Pulmonary artery endothelial cell (primary cell): ENCODE data around the gene PCDHGB7. TPM values are rescaled to one million over a fixed set of nuclear protein-coding genes. Genes with fewer than 3 reads are reported as not detected.
"Not testable (repeated sequence)": the region's sequence is repeated elsewhere in the genome, so short reads cannot be mapped to it uniquely, and the experiment has no call there.

Experiments
- DNase-seq: peaks from one replicate; pipeline ENCODE4 v3.0.0-alpha.2; 2011; ENCODE audit warnings: low read depth, low spot score
- total RNA-seq: library from RNA; depleted of rRNA; stranded (reverse); fragments of >200 nt; gene quantifications from 2 replicates; pipeline ENCODE4 v1.2.3, GENCODE V29; 2014

The PCDHGB7 gene
- total RNA-seq, 1 donor from 2014 or later = 6.1 TPM

DNA sequence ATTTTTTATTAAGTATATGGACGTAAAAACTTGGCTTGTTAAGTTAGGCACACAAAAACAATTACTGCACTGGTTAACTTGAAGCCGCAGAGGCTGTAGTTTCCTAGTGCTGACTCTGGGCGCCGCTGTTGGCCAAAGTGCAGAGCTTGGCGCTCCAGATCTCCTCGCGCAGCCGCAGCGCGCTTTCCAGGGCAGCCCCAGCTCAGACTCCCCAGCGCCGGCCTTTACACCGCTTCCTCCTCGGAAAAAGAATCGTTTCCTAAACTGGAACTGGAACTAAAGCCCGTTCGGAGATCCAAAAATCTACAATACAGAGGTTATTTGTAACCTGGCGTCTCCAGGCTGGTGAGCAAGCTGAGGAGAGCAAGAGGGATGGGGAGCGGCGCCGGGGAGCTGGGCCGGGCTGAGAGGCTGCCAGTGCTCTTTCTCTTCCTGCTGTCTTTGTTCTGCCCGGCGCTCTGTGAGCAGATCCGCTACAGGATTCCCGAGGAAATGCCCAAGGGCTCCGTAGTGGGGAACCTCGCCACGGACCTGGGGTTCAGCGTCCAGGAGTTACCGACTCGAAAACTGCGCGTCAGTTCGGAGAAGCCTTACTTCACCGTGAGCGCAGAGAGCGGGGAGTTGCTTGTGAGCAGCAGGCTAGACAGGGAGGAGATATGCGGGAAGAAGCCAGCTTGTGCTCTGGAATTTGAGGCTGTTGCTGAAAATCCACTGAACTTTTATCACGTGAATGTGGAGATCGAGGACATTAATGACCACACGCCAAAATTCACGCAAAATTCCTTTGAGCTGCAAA lies 19.5 kb upstream of the PCDHGB7 start, which contains the start of gene PCDHGB5:
Gene PCDHGB5 (plus strand): TSS at position 192 of the 796 bp plus-strand sequence. CDS start 181 bp downstream, at position 373.
- not testable (repeated sequence) for DNase-seq

DNA sequence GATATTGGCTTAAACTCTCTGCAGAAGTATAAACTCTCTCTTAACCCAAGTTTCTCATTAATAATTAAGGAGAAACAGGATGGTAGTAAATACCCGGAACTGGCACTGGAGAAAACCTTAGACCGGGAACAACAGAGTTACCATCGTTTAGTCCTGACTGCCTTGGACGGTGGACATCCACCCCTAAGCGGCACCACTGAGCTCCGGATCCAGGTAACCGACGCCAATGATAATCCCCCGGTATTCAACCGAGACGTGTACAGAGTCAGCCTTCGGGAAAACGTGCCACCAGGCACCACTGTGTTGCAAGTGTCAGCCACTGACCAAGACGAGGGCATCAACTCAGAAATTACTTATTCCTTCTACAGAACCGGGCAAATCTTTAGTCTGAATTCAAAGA lies 18.9 kb upstream of the PCDHGB7 start:
- DNase-seq = no peak

DNA sequence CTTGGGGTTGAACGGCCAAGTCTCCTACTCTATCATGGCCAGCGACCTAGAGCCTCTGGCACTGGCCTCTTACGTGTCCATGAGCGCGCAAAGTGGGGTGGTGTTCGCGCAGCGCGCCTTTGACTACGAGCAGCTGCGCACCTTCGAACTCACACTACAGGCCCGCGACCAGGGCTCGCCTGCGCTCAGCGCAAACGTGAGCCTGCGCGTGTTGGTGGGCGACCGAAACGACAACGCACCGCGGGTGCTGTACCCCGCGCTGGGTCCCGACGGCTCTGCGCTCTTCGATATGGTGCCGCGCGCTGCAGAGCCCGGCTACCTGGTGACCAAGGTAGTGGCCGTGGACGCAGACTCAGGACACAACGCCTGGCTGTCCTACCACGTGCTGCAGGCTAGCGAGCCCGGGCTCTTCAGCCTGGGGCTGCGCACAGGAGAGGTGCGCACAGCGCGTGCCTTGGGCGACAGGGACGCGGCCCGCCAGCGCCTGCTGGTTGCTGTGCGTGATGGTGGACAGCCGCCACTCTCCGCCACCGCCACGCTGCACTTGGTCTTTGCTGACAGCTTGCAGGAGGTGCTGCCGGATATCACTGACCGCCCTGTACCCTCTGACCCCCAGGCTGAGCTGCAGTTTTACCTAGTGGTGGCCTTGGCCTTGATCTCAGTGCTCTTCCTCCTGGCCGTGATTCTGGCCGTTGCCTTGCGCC lies 17.8 kb upstream of the PCDHGB7 start:
- DNase-seq = no peak

DNA sequence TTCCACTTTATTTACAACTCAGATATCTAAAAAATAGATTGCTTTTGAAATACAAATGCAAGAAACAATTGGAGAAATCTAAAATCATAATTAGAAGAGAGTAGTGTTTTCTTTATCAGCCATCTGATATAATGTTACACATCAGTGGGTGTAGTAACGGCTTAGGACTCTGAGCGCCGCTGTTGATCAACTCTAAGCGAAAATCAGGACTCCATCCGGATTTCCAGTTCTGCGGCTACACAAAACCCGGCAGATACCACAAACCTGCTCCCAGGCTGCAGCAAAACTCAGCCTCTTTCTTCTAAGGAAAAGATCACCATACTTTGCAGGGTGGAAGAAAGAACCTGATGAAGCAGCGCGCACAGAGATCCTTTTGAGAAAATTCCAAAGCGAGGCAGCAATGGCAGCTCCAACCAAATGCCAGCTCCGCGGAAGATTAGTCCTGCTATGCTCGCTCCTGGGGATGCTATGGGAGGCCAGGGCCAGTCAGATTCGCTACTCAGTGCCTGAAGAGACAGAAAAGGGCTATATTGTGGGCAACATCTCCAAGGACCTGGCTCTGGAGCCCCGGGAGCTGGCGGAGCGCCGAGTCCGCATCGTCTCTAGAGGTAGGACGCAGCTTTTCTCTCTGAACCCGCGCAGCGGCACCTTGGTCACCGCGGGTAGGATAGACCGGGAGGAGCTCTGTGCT lies 14.8 kb upstream of the PCDHGB7 start, which contains the start of gene PCDHGA9:
Gene PCDHGA9 (plus strand): TSS at position 226 of the 691 bp plus-strand sequence. CDS start 175 bp downstream, at position 401.
- no peak for DNase-seq

DNA sequence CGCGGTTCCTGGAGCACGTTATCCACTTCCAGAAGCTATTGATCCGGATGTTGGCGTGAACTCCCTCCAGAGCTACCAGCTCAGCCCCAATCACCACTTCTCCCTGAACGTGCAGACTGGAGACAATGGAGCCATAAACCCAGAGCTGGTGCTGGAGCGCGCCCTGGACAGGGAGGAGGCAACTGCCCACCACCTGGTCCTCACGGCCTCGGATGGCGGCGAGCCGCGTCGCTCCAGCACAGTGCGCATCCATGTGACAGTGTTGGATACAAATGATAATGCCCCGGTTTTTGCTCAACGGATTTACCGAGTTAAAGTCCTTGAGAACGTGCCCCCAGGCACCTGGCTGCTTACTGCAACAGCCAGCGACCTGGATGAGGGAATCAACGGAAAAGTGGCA lies 14.1 kb upstream of the PCDHGB7 start:
- DNase-seq = no peak

DNA sequence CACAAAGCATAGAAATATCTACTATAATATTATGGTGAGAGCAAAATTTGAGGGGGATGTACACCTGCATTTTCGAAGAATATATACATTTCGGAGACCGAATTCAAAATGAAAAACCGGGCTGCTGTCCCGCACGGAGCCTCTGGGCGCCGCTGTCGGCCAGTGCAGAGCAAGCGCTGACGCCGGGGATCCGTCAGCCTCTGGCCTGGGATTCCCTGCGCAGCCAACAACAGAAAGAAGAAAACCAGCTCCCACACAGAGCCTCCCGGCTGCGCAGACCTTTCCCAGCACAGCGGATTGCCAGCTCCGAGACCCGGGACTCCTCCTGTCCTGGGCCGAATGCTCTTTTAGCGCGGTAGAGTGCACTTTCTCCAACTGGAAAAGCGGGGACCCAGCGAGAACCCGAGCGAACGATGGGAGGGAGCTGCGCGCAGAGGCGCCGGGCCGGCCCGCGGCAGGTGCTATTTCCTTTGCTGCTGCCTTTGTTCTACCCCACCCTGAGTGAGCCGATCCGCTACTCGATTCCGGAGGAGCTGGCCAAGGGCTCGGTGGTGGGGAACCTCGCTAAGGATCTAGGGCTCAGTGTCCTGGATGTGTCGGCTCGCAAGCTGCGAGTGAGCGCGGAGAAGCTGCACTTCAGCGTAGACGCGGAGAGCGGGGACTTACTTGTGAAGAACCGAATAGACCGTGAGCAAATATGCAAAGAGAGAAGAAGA lies 9.5 kb upstream of the PCDHGB7 start, which contains the start of gene PCDHGB6:
Gene PCDHGB6 (plus strand): TSS at position 232 of the 716 bp plus-strand sequence. CDS start 182 bp downstream, at position 414.
- DNase-seq = not testable (repeated sequence)

DNA sequence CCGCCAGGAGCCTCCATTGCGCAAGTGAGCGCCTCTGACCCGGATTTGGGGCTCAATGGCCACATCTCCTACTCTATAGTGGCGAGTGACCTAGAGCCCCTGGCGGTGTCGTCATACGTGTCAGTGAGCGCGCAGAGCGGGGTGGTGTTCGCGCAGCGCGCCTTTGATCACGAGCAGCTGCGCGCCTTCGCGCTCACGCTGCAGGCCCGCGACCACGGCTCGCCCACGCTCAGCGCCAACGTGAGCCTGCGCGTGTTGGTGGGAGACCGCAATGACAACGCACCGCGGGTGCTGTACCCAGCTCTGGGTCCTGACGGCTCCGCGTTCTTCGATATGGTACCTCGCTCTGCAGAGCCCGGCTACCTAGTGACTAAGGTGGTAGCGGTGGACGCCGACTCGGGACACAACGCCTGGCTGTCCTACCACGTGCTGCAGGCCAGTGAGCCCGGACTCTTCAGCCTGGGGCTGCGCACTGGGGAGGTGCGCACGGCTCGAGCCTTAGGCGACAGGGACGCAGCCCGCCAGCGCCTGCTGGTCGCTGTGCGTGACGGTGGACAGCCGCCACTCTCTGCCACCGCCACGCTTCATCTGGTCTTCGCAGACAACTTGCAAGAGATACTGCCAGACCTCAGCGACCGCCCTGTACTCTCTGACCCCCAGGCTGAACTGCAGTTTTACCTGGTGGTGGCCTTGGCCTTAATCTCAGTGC lies 7.7 kb upstream of the PCDHGB7 start:
- no peak for DNase-seq

DNA sequence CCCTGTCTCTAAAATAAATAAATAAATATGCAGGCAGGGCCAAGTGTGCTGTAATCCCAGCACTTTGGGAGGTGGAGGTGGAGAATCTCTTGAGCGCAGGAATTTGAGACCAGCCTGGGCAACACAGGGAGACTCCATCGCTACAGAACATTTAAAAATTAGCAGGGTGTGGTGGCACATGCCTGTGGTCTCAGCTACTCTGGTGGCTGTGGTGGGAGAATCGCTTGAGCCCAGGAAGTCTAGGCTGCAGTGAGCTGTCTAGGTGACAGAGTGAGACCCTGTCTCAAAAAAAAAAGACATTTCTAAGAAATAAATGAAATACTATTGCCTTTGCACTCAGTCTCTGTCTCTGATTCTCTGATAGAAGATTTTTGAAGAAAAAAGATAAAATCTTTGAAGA lies 5.9 kb upstream of the PCDHGB7 start:
- DNase-seq = no peak

DNA sequence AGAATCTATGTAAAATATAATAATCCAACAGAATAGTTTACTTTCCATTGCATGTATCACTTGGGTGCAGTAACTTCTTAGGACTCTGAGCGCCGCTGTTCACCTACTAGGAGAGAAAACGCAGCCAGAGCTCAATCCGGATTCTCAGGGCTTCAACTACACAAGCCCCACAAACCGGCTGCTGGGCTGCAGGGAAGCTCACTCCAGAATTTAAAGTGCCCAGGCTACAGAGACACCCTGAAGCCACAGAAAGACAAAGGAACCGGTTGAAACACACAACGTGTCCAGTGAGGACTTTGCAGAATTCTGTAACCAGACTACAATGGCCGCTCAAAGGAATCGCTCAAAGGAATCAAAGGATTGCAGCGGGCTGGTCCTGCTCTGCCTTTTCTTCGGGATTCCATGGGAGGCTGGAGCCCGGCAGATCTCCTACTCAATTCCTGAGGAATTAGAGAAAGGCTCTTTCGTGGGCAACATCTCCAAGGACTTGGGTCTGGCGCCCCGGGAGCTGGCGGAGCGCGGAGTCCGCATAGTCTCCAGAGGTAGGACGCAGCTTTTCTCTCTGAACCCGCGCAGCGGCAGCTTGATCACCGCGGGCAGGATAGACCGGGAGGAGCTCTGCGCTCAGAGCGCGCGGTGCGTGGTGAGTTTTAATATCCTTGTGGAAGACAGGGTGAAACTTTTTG lies 4.5 kb upstream of the PCDHGB7 start, which contains the start of gene PCDHGA10:
Gene PCDHGA10 (plus strand): TSS at position 134 of the 686 bp plus-strand sequence. CDS start 189 bp downstream, at position 323.
- no peak for DNase-seq

DNA sequence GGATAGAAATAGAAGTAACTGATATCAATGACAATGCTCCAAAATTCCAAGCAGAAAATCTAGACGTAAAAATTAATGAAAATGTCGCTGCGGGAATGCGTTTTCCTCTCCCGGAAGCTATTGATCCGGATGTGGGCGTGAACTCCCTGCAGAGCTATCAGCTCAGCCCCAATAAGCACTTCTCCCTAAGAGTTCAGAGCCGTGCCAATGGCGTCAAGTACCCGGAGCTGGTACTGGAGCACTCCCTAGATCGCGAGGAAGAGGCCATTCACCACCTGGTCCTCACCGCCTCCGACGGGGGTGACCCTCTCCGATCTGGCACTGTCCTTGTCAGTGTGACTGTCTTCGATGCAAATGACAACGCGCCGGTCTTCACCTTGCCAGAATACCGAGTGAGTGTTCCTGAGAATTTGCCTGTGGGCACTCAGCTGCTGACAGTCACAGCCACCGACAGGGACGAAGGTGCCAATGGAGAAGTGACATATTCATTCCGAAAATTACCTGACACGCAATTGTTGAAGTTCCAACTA lies 3.9 kb upstream of the PCDHGB7 start:
- no peak for DNase-seq

DNA sequence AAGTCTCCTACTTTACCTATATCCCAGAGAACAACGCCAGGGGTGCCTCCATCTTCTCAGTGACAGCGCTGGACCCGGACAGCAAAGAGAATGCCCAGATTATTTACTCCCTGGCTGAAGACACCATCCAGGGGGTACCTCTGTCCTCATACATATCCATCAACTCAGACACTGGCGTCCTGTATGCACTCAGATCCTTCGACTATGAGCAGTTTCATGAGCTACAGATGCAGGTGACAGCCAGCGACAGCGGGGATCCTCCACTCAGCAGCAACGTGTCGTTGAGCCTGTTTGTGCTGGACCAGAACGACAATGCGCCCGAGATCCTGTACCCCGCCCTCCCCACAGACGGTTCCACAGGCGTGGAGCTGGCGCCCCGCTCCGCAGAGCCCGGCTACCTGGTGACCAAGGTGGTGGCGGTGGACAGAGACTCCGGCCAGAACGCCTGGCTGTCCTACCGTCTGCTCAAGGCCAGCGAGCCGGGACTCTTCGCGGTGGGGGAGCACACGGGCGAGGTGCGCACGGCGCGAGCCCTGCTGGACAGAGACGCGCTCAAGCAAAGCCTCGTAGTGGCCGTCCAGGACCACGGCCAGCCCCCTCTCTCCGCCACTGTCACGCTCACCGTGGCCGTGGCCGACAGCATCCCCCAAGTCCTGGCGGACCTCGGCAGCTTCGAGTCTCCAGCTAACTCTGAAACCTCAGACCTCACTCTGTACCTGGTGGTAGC lies 2.8 kb upstream of the PCDHGB7 start:
- not testable (repeated sequence) for DNase-seq

DNA sequence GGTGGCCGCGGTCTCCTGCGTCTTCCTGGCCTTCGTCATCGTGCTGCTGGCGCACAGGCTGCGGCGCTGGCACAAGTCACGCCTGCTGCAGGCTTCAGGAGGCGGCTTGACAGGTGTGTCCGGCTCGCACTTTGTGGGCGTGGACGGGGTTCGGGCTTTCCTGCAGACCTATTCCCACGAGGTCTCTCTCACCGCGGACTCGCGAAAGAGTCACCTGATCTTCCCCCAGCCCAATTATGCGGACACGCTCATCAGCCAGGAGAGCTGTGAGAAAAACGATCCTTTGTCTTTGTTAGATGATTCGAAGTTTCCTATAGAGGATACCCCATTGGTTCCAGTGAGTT lies 2.2 kb upstream of the PCDHGB7 start:
- not testable (repeated sequence) for DNase-seq

DNA sequence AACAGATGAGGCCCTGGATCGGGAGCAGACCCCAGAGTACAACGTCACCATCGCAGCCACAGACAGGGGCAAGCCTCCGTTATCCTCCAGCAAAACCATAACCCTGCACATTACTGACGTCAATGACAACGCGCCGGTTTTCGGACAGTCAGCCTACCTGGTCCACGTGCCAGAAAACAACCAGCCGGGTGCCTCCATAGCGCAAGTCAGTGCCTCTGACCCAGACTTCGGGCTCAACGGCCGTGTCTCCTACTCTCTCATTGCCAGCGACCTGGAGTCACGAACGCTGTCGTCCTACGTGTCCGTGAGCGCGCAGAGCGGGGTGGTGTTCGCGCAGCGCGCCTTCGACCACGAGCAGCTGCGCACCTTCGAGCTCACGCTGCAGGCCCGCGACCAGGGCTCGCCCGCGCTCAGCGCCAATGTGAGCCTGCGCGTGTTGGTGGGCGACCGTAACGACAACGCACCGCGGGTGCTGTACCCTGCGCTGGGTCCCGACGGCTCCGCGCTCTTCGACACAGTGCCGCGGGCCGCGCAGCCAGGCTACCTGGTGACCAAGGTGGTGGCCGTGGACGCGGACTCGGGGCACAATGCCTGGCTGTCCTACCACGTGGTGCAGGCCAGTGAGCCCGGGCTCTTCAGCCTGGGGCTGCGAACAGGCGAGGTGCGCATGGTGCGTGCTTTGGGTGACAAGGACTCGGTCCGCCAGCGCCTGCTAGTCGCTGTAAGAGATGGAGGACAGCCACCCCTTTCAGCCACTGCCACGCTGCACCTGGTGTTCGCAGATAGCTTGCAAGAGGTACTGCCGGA lies 1.8 kb downstream of the PCDHGB7 start:
- DNase-seq = no peak

DNA sequence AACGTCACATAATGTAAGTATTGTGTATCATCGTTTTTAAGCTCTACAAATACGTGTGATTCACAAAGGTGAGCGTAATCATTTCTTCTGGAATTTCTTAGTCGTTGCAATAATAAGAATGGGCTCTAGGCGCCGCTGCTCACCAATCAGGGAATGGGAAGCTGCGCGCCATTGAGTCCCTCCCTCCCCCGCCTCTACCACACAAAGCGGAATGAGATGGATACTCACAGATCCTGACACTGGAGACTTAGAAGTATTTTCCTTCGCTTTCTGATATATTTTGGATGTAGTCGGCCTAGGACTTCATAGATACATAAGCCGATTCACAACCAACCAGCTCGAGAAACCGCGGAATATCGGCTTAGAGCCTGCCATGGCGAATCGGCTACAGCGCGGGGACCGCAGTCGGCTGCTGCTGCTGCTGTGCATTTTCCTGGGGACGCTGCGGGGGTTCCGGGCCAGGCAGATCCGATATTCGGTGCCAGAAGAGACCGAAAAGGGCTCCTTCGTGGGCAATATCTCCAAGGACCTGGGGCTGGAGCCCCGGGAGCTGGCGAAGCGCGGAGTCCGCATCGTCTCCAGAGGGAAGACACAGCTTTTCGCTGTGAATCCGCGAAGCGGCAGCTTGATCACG lies 3.5 kb downstream of the PCDHGB7 start, which contains the start of gene PCDHGA11:
Gene PCDHGA11 (plus strand): TSS at position 197 of the 634 bp plus-strand sequence. CDS start 177 bp downstream, at position 374.
- DNase-seq = no peak

DNA sequence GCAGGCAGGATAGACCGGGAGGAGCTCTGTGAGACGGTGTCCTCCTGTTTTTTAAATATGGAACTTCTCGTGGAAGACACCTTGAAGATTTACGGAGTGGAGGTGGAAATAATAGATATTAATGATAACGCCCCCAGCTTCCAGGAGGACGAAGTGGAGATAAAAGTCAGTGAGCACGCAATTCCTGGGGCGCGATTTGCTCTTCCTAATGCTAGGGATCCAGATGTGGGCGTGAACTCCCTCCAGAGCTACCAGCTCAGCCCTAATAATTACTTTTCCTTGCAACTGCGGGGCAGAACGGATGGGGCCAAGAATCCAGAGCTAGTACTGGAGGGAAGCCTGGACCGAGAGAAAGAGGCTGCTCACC lies 4.0 kb downstream of the PCDHGB7 start:
- no peak for DNase-seq

DNA sequence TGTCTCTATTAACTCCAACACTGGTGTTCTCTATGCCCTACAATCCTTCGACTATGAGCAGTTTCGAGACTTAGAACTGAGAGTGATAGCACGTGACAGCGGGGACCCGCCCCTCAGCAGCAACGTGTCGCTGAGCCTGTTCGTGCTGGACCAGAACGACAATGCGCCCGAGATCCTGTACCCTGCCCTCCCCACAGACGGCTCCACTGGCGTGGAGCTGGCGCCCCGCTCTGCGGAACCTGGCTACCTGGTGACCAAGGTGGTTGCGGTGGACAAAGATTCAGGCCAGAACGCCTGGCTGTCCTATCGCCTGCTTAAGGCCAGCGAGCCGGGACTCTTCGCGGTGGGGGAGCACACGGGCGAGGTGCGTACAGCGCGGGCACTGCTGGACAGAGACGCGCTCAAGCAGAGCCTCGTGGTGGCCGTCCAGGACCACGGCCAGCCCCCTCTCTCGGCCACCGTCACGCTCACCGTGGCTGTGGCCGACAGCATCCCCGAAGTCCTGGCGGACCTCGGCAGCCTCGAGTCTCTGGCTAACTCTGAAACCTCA lies 5.3 kb downstream of the PCDHGB7 start:
- DNase-seq = no peak

DNA sequence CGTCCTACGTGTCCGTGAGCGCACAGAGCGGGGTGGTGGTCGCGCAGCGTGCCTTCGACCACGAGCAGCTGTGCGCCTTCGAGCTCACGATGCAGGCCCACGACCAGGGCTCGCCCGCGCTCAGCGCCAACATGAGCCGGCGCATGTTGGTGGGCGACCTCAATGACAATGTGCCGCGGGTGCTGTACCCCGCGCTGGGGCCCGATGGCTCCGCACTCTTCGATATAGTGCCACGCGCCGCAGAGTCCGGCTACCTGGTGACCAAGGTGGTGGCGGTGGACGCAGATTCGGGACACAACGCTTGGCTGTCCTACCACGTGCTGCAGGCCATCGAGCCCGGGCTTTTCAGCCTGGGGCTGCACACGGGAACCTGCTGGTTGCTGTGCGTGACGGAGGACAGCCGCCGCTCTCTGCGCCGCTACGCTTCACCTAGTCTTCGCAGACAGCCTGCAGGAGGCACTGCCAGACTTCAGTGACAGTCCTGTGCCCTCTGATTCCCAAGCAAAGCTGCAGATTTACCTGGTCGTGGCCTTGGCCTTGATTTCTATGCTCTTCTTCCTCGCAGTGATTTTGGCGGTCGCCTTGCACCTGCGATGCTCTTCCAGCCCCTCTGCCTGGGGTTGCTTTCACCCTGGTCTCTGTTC lies 10.4 kb downstream of the PCDHGB7 start:
- DNase-seq = no peak
